HFF-Myc (cell line): ENCODE results near the gene SPATA13.
A peak's percentile ranks its signal among the peaks of the same experiment; 100 is the strongest.

ENCODE experiments used
- DNase-seq: peaks from one replicate; pipeline ENCODE4 v3.0.0-alpha.2; 2011; ENCODE audit warnings: low read depth; ENCODE audit errors: extremely low read depth
- H3K4me3 ChIP-seq: replicated peaks from 2 replicates; pipeline ENCODE4 v1.5.1; 2011; ENCODE audit warnings: low read depth, mild to moderate bottlenecking, control low read depth, low read length
- CTCF ChIP-seq: IDR thresholded peaks from 2 replicates; pipeline ENCODE4 v1.5.1; 2012; ENCODE audit warnings: mild to moderate bottlenecking, low read depth, low read length, control low read depth; ENCODE audit errors: missing control alignments

Gene SPATA13

GRCh38 chr13:24147570-24147963, 13.0 kb upstream of the SPATA13 start:
- no peak for TF ChIP-seq CTCF
- no peak overlapping the region for H3K4me3 ChIP-seq
- DNase-seq: no peak

- no peak for TF ChIP-seq CTCF
- no peak overlapping the region; the same call in 1 of the 2 replicates for H3K4me3 ChIP-seq
- DNase-seq: peak; percentile 95
These were observed 11.9 kb upstream of the SPATA13 start for GRCh38 chr13:24148414-24149235.

GRCh38 chr13:24149246-24150032, 11.1 kb upstream of the SPATA13 start:
- H3K4me3 ChIP-seq: no peak overlapping the region; the same call in 1 of the 2 replicates
- TF ChIP-seq CTCF: no peak
- DNase-seq: no peak

GRCh38 chr13:24150572-24150971, 9.9 kb upstream of the SPATA13 start:
- no peak for DNase-seq
- no peak overlapping the region for H3K4me3 ChIP-seq
- no peak for TF ChIP-seq CTCF

GRCh38 chr13:24151864-24152263, 8.7 kb upstream of the SPATA13 start:
- H3K4me3 ChIP-seq: no peak overlapping the region
- TF ChIP-seq CTCF: no peak
- no peak for DNase-seq

- no peak for TF ChIP-seq CTCF
- no peak overlapping the region for H3K4me3 ChIP-seq
These were observed 8.0 kb upstream of the SPATA13 start for GRCh38 chr13:24152292-24153214.

More at GRCh38 chr13:24152292-24153214, 8.0 kb upstream of the SPATA13 start:
- no peak for DNase-seq
